Endothelial cell of umbilical vein (primary cell): Measurements from ENCODE around the gene VGLL4. TPM values are rescaled to one million over a fixed set of nuclear protein-coding genes. Genes with fewer than 3 reads are reported as not detected.

ENCODE experiments used
- BruUV-seq: library from RNA; stranded (reverse); fragments of 400-500 nt; replicated peaks from 2 replicates; lab custom pipeline; 2021; lab: Mats Ljungman, UMichigan
- CTCF ChIA-PET: fragments of 300-600, 350-600 bp; sonication (Branson Sonifier 250); formaldehyde crosslinking; loops from one replicate; lab custom pipeline; 2021; ENCODE audit warnings: antibody characterized with exemption, inconsistent platforms; lab: Charles Lee
- POLR2A ChIA-PET: fragments of 300-600, 350-600 bp; sonication (Branson Sonifier 250); formaldehyde crosslinking; loops from one replicate; lab custom pipeline; 2021; ENCODE audit warnings: antibody characterized with exemption, inconsistent platforms; lab: Charles Lee
- DNase-seq: peaks from one replicate; pipeline ENCODE4 v3.0.0-alpha.2; 2011; ENCODE audit warnings: low read depth, low spot score
- FAIRE-seq: peaks from 2 replicates; lab custom pipeline; 2011; peaks lifted over from hg19 to GRCh38; lab: Jason Lieb, UNC
- H2AFZ ChIP-seq: 2 replicates; pipeline ENCODE4 v1.6.0; 2012; ENCODE audit warnings: low read depth, low read length, control low read depth, inconsistent platforms
- H3K27ac ChIP-seq: 2 replicates; pipeline ENCODE4 v1.5.1; 2011; ENCODE audit warnings: low read depth, mild to moderate bottlenecking, control low read depth, low read length, moderate library complexity; ENCODE audit not compliant: insufficient read depth
- H3K27me3 ChIP-seq, 2 experiments: 2 replicates each; pipeline versions ENCODE4 v1.6.0 to v1.6.1; 2011; ENCODE audit warnings: low read length in 2 of 2, mixed read lengths in 1 of 2; ENCODE audit not compliant: control insufficient read depth in 2 of 2, insufficient read depth in 2 of 2
- H3K36me3 ChIP-seq, 2 experiments: 2 replicates in 1 of 2; 3 replicates in 1 of 2; pipeline ENCODE4 v1.5.1; 2011; ENCODE audit warnings: low read length in 2 of 2, mild to moderate bottlenecking in 1 of 2, moderate library complexity in 1 of 2; ENCODE audit not compliant: control insufficient read depth in 2 of 2, insufficient read depth in 2 of 2; ENCODE audit errors: extremely low read depth in 1 of 2
- H3K4me1 ChIP-seq: 3 replicates; pipeline ENCODE4 v1.5.1; 2011; ENCODE audit warnings: mild to moderate bottlenecking, low read length; ENCODE audit not compliant: control insufficient read depth, insufficient read depth; ENCODE audit errors: extremely low read depth
- H3K4me2 ChIP-seq: 2 replicates; pipeline ENCODE4 v1.6.1; 2011; ENCODE audit warnings: low read length, control low read depth, mixed read lengths; ENCODE audit not compliant: insufficient read depth
- H3K4me3 ChIP-seq, 3 experiments: fragments of 200-600 bp in 1 of 3; sonication (generic), shearing (Covaris generic) in 1 of 3; replicated peaks in 1 of 3; 2 replicates each; pipeline ENCODE4 v1.5.1; 2011 to 2016; ENCODE audit warnings: control low read depth in 3 of 3, low read length in 3 of 3, mild to moderate bottlenecking in 2 of 3, inconsistent platforms in 1 of 3, low read depth in 1 of 3, moderate library complexity in 1 of 3; ENCODE audit not compliant: insufficient read depth in 1 of 3
- H3K79me2 ChIP-seq: 2 replicates; pipeline ENCODE4 v1.6.0; 2012; ENCODE audit warnings: low read length, inconsistent platforms; ENCODE audit not compliant: control insufficient read depth, insufficient read depth
- H3K9ac ChIP-seq: replicated peaks from 2 replicates; pipeline ENCODE3; 2011; ENCODE audit warnings: low read length, control low read depth; ENCODE audit not compliant: insufficient read depth; ENCODE audit errors: extremely low read depth
- H3K9me1 ChIP-seq: replicated peaks from 3 replicates; pipeline ENCODE4 v1.6.0; 2011; ENCODE audit warnings: mild to moderate bottlenecking, low read length; ENCODE audit not compliant: control insufficient read depth, insufficient read depth; ENCODE audit errors: extremely low read depth
- H3K9me3 ChIP-seq: replicated peaks from 2 replicates; pipeline ENCODE4 v1.5.1; 2012; ENCODE audit warnings: low read length, inconsistent platforms; ENCODE audit not compliant: control insufficient read depth, insufficient read depth
- H4K20me1 ChIP-seq: replicated peaks from 2 replicates; pipeline ENCODE3; 2011; ENCODE audit warnings: mild to moderate bottlenecking, low read length; ENCODE audit not compliant: control insufficient read depth, insufficient read depth; ENCODE audit errors: extremely low read depth
- EZH2 ChIP-seq: IDR thresholded peaks from 2 replicates; pipeline ENCODE4 v1.6.1; 2012; ENCODE audit warnings: borderline replicate concordance, low read depth, mild to moderate bottlenecking, moderate library complexity, low read length, inconsistent platforms; ENCODE audit not compliant: severe bottlenecking
- FOS ChIP-seq: IDR thresholded peaks from 2 replicates; pipeline ENCODE4 v1.6.1; 2011; ENCODE audit warnings: mild to moderate bottlenecking, low read length, moderate library complexity, borderline replicate concordance; ENCODE audit not compliant: insufficient read depth
- GATA2 ChIP-seq: IDR thresholded peaks from 2 replicates; pipeline ENCODE4 v1.7.0; 2011; ENCODE audit warnings: low read depth, mild to moderate bottlenecking, moderate library complexity, mixed read lengths, low read length; ENCODE audit not compliant: insufficient read length, insufficient read depth
- JUN ChIP-seq: IDR thresholded peaks from 2 replicates; pipeline ENCODE4 v1.6.1; 2011; ENCODE audit warnings: borderline replicate concordance, low read depth; ENCODE audit not compliant: insufficient read length, insufficient read depth
- MAX ChIP-seq: IDR thresholded peaks from 2 replicates; pipeline ENCODE4 v1.6.1; 2011; ENCODE audit not compliant: insufficient read depth, insufficient read length
- MYC ChIP-seq: IDR thresholded peaks from one replicate; pipeline ENCODE4 v1.6.1; 2011; ENCODE audit warnings: mild to moderate bottlenecking, low read depth, low read length
- POLR2A ChIP-seq: IDR thresholded peaks from 2 replicates; pipeline ENCODE4 v1.6.1; 2012; ENCODE audit warnings: low read depth, mild to moderate bottlenecking, control low read depth, low read length
- POLR2AphosphoS5 ChIP-seq: IDR thresholded peaks from 2 replicates; pipeline ENCODE4 v1.6.1; 2012; ENCODE audit warnings: low read depth, mild to moderate bottlenecking, control low read depth, low read length, moderate library complexity; ENCODE audit not compliant: insufficient read depth
- dilution Hi-C: fragments of 300-500 bp; cut with MboI; formaldehyde crosslinking; loops from one replicate; pipeline ENCODE4 v1.15.0; 2019; ENCODE audit warnings: low sequenced_read_pairs; ENCODE audit not compliant: extremely low pct_ligation_motif_present
- intact Hi-C: fragments of 100-400 bp; cut with micrococcal nuclease; formaldehyde crosslinking; loops from one replicate; pipeline ENCODE4 v1.10.0; 2022
- polyA plus RNA-seq, 4 experiments: library from polyadenylated mRNA; depleted of rRNA in 3 of 4; stranded (reverse) in 3 of 4; unstranded in 1 of 4; fragments of >200 nt; gene quantifications; 2 replicates each; pipeline versions ENCODE4 v1.2.1 to v1.2.3, GENCODE V29; 2011 to 2012; ENCODE audit warnings: missing spikeins in 1 of 4
- total RNA-seq: library from RNA; stranded (reverse); gene quantifications from 2 replicates; pipeline ENCODE4 v1.2.3, GENCODE V29; 2021
- TF ChIP-seq, protein P1 (sequence below), 2 donors: IDR thresholded peaks; 1 replicate in 1 of 2; 2 replicates in 1 of 2; pipeline ENCODE4 v1.5.1; 2011; ENCODE audit warnings: low read length in 2 of 2, mild to moderate bottlenecking in 2 of 2, moderate library complexity in 2 of 2, control low read depth in 1 of 2, inconsistent platforms in 1 of 2, low read depth in 1 of 2; ENCODE audit not compliant: insufficient read depth in 1 of 2; ENCODE audit errors: extremely low read depth in 1 of 2

VGLL4 gene
- total and polyA plus RNA-seq, 2 donors (not counting 3 experiments of a cell fraction or from before 2014, with no cell fraction given): 67.0 to 78.9 TPM

DNA sequence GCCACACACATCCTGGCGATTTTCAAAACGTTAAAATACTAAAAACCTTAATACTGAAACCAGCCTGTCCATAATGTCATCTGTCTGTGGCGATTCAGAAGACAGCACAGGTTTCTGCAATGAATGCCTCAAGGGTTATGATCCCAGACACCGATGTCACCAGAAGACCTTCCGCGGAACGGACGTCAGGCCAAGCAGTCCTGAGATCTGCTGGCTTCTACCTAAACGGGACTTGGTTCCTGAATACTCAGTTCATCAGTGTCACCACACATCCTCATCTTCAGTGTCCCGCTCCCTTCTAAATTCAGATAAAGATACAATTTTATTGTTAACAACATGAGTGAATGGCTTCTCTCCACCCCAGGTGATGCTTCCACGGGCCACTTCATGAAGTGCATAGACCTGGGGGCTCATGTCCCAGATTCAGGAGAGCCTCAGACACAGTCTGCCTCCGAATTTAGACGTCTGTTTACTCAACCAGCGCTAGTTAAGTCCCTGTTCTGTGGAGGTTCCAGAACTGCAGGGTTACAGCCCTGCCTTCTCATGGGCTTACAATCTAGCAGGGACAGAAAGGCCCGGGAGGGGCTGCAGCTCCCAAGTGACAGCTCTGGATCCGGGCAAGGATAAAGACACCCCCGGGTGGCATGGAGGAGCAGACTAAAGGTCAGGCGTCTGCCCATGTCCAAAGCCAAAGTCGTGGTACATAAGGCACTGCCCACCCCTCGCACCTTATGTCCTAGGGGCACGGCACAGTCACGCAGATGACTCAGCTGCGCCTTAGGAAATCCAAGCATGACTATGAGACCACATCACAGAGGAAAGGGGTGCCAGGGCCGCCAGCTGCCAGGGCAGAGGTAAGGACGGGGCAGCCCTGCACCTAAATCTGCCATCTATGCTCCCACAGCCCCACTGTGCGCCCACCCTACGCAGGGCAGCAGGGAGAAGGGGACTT is 75.9 kb downstream of the VGLL4 start:
- FAIRE-seq (peak; percentile 46), DNase-seq (peak; percentile 87)

DNA sequence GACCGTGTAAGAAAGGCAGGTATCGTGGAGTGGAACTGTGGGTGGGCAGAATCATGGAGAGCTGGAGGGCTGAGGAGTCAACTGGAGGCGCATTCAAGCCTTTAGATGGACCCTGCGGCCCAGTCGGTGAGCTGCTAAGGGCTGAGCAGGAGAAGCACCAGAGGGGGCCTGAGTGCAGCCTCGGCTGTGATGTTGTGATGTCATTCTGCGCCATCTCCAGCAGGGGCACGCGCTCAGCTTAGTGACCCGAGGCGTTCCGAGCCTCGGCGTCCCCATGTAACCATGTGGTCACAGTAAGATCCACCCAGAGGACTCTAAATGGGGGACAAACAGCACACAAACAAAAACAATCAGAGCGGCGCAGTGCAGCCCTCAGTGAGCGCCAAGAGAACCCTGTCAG is 76.8 kb downstream of the VGLL4 start:
- Histone ChIP-seq H3K27me3 (no peaks in the 10 kb centered on the region), H3K4me3 (no peak overlapping the region), H3K27ac (peak overlapping the region; percentile 97), H3K9ac (no peak overlapping the region), H3K79me2 (peaks cover 83% of the 10 kb centered on the region), H3K4me1 (peaks cover 53% of the 10 kb centered on the region), H4K20me1 (no peaks in the 10 kb centered on the region), H2AFZ (no peak overlapping the region), H3K36me3 (peaks cover 14 to 27% of the 10 kb centered on the region in 2 experiments), H3K4me2 (peak overlapping the region; percentile 38), H3K9me3 (no peaks in the 10 kb centered on the region), H3K9me1 (no peaks in the 10 kb centered on the region)
- no peak for DNase-seq
- intact Hi-C loops (loop anchor here (5.0 to 10.0 kb wide), 3 partner anchors 150 to 362 kb away; no protein-coding TSS in a partner anchor), dilution Hi-C loops (no loop called here)
- FAIRE-seq: no peak
- CTCF ChIA-PET: interaction anchor here (2.1 to 4.4 kb wide), 2 partner anchors 32 to 188 kb away, joined by 4 to 21 read pairs; no protein-coding TSS in a partner anchor
- TF ChIP-seq MAX (no peak), EZH2 (no peak), GATA2 (no peak), FOS (no peak), POLR2AphosphoS5 (no peak), MYC (no peak), POLR2A (no peak), JUN (no peak)
- TF ChIP-seq, protein P1, sequence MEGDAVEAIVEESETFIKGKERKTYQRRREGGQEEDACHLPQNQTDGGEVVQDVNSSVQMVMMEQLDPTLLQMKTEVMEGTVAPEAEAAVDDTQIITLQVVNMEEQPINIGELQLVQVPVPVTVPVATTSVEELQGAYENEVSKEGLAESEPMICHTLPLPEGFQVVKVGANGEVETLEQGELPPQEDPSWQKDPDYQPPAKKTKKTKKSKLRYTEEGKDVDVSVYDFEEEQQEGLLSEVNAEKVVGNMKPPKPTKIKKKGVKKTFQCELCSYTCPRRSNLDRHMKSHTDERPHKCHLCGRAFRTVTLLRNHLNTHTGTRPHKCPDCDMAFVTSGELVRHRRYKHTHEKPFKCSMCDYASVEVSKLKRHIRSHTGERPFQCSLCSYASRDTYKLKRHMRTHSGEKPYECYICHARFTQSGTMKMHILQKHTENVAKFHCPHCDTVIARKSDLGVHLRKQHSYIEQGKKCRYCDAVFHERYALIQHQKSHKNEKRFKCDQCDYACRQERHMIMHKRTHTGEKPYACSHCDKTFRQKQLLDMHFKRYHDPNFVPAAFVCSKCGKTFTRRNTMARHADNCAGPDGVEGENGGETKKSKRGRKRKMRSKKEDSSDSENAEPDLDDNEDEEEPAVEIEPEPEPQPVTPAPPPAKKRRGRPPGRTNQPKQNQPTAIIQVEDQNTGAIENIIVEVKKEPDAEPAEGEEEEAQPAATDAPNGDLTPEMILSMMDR (IDR thresholded peaks at IDR 0.05; ENCODE audit: extremely low read depth in 1 of 2, insufficient read depth in 1 of 2, low read depth in 1 of 2, low read length in 2 of 2): no peak
- POLR2A ChIA-PET: no interaction called here
- no TSS peak for BruUV-seq

More for the DNA sequence above, 75.9 kb downstream of the VGLL4 start:
- intact Hi-C loops: loop anchor here (1.0 to 10.0 kb wide), 11 partner anchors 9 to 363 kb away; no protein-coding TSS in a partner anchor
- H3K27me3 ChIP-seq: no peaks in the 10 kb centered on the region
- TF ChIP-seq POLR2AphosphoS5: no peak
- TF ChIP-seq JUN: peak; percentile 56
- H2AFZ ChIP-seq: no peak overlapping the region
- H3K9me3 ChIP-seq: no peaks in the 10 kb centered on the region
- H3K9me1 ChIP-seq: no peaks in the 10 kb centered on the region
- peak overlapping the region in 2 of 3 experiments; percentile 3 to 10 for H3K4me3 ChIP-seq
- CTCF ChIA-PET: interaction anchor here (0.6 to 4.4 kb wide), 14 partner anchors 10 to 193 kb away, joined by 3 to 21 read pairs (median 4); partner anchors contain the start of gene VGLL4
- H3K4me2 ChIP-seq: peak overlapping the region; percentile 38
- POLR2A ChIA-PET: interaction anchor here (1.0 to 1.6 kb wide), 3 partner anchors 10 to 71 kb away, joined by 3 to 5 read pairs (median 3); no protein-coding TSS in a partner anchor
- H3K27ac ChIP-seq: peak overlapping the region; percentile 97
- BruUV-seq: TSS peak; percentile 75
- H3K4me1 ChIP-seq: peaks cover 53% of the 10 kb centered on the region
- peak overlapping the region; percentile 91 for H3K9ac ChIP-seq
- dilution Hi-C loops: no loop called here
- H3K79me2 ChIP-seq: peaks cover 83% of the 10 kb centered on the region
- peaks cover 14 to 25% of the 10 kb centered on the region in 2 experiments for H3K36me3 ChIP-seq
- H4K20me1 ChIP-seq: no peaks in the 10 kb centered on the region
